Type B pancreatic cell (in vitro differentiated cells): Measurements from ENCODE around the gene CGB1. TPM values are rescaled to one million over a fixed set of nuclear protein-coding genes. Genes with fewer than 3 reads are reported as not detected.
"Not testable (repeated sequence)": the region's sequence is repeated elsewhere in the genome, so short reads cannot be mapped to it uniquely, and the experiment has no call there.

Experiments used
- DNase-seq: peaks from one replicate; pipeline ENCODE4 v3.0.0; 2021; ENCODE audit warnings: mixed read lengths; ENCODE audit not compliant: unreplicated experiment; ENCODE audit errors: extremely low spot score
- H3K27ac Mint-ChIP-seq: 2 replicates; pipeline ENCODE4 v1.8.0; 2021; ENCODE audit warnings: mild to moderate bottlenecking, mixed read lengths
- H3K27me3 Mint-ChIP-seq: 2 replicates; pipeline ENCODE4 v1.8.0; 2021; ENCODE audit warnings: mixed read lengths
- H3K36me3 Mint-ChIP-seq: 2 replicates; pipeline ENCODE4 v1.8.0; 2021; ENCODE audit warnings: mixed read lengths
- H3K4me1 Mint-ChIP-seq: one replicate; pipeline ENCODE4 v1.8.0; 2021; ENCODE audit warnings: mixed read lengths; ENCODE audit not compliant: unreplicated experiment
- H3K4me3 Mint-ChIP-seq: 2 replicates; pipeline ENCODE4 v1.8.0; 2021; ENCODE audit warnings: mild to moderate bottlenecking, mixed read lengths
- H3K9me3 Mint-ChIP-seq: 2 replicates; pipeline ENCODE4 v1.8.0; 2021; ENCODE audit warnings: mixed read lengths
- CTCF ChIP-seq: fragments of 200-600 bp; sonication (generic); conservative IDR thresholded peaks from 2 replicates; pipeline ENCODE4 v1.5.0; 2021; ENCODE audit warnings: antibody characterized with exemption, mild to moderate bottlenecking
- total RNA-seq: library from RNA; stranded (reverse); gene quantifications from 2 replicates; pipeline ENCODE4 v1.2.1, GENCODE V29; 2021; ENCODE audit warnings: low replicate concordance

Gene CGB1
- total RNA-seq, 1 donor from 2014 or later = not detected

GRCh38 chr19:49081273-49081672, 44.6 kb upstream of the CGB1 start:
- Mint-ChIP-seq H3K27me3 (peaks cover 8% of the 10 kb centered on the region), H3K4me3 (no peak overlapping the region), H3K9me3 (no peaks in the 10 kb centered on the region), H3K36me3 (no peaks in the 10 kb centered on the region), H3K4me1 (peaks cover 4% of the 10 kb centered on the region), H3K27ac (no peak overlapping the region)
- no peak for DNase-seq
- no peak for TF ChIP-seq CTCF

- peaks cover 10% of the 10 kb centered on the region for H3K27me3 Mint-ChIP-seq
- no peak for TF ChIP-seq CTCF
- H3K27ac Mint-ChIP-seq = no peak overlapping the region
- DNase-seq = no peak
- peaks cover 4% of the 10 kb centered on the region for H3K4me1 Mint-ChIP-seq
- no peak overlapping the region for H3K4me3 Mint-ChIP-seq
- no peaks in the 10 kb centered on the region for H3K36me3 Mint-ChIP-seq
- H3K9me3 Mint-ChIP-seq = no peaks in the 10 kb centered on the region
Measured at GRCh38 chr19:49080392-49080791, 43.7 kb upstream of the CGB1 start.

- Mint-ChIP-seq H3K4me1 (peaks cover 10% of the 10 kb centered on the region), H3K27me3 (peaks cover 45% of the 10 kb centered on the region)
- not testable (repeated sequence) for DNase-seq, H3K27ac Mint-ChIP-seq, H3K36me3 Mint-ChIP-seq, H3K9me3 Mint-ChIP-seq, H3K4me3 Mint-ChIP-seq
- TF ChIP-seq CTCF = peak; percentile 80
Measured at GRCh38 chr19:49074869-49075268, 38.2 kb upstream of the CGB1 start.

GRCh38 chr19:49073514-49074378, 37.1 kb upstream of the CGB1 start:
- peaks cover 10% of the 10 kb centered on the region for H3K4me1 Mint-ChIP-seq
- peaks cover 55% of the 10 kb centered on the region for H3K27me3 Mint-ChIP-seq
- peaks cover 10% of the 10 kb centered on the region for H3K9me3 Mint-ChIP-seq
- DNase-seq = no peak
- H3K36me3 Mint-ChIP-seq = no peaks in the 10 kb centered on the region
- H3K27ac Mint-ChIP-seq = peak overlapping the region; percentile 22
- peak; percentile 36 for TF ChIP-seq CTCF
- peak overlapping the region; percentile 67 for H3K4me3 Mint-ChIP-seq

- Mint-ChIP-seq H3K36me3 (no peaks in the 10 kb centered on the region), H3K27me3 (peaks cover 68% of the 10 kb centered on the region), H3K4me3 (peak overlapping the region; percentile 47), H3K9me3 (peaks cover 10% of the 10 kb centered on the region), H3K4me1 (peaks cover 16% of the 10 kb centered on the region), H3K27ac (no peak overlapping the region)
- DNase-seq = no peak
- TF ChIP-seq CTCF = no peak
Measured at GRCh38 chr19:49071860-49072547, 35.3 kb upstream of the CGB1 start.
